MM.1S (cell line): ENCODE measurements around the gene COLQ.

Source experiments
- EZH2 ChIP-seq: fragments of 300-600 bp; sonication (generic); optimal IDR thresholded peaks from 2 replicates; pipeline ENCODE3; 2017; ENCODE audit warnings: low read depth, mild to moderate bottlenecking, antibody characterized with exemption, low read length, mixed read lengths
- EZH2phosphoT487 ChIP-seq: fragments of 300-600 bp; sonication (generic); IDR thresholded peaks from 2 replicates; pipeline ENCODE4 v1.6.1; 2018; ENCODE audit warnings: antibody characterized with exemption, low read length
- TF ChIP-seq, protein P1 (sequence below): fragments of 300-600 bp; sonication (generic); IDR thresholded peaks from 2 replicates; pipeline ENCODE4 v1.5.1; 2016; ENCODE audit warnings: antibody characterized with exemption, low read length, mixed read lengths

DNA sequence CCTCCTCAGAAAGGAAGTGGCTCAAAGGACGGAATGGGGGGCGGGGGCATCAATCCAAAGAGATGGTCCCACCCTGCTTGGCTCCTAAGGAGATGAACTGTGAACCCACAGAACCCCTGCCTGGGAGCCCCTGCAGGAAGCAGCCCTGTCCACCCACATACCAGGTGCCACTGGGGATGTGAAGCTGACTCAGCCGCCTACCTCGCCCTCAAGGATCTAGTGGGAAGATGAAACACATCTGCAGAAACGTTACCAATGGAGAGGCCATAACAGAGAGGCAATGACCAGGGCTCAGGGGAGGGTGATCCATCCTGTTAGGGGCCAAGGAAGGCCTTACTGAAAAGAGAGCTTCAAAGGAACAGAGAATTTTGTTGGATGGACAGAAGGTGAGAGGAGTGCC lies 59.1 kb downstream of the COLQ start:
- TF ChIP-seq, protein P1, sequence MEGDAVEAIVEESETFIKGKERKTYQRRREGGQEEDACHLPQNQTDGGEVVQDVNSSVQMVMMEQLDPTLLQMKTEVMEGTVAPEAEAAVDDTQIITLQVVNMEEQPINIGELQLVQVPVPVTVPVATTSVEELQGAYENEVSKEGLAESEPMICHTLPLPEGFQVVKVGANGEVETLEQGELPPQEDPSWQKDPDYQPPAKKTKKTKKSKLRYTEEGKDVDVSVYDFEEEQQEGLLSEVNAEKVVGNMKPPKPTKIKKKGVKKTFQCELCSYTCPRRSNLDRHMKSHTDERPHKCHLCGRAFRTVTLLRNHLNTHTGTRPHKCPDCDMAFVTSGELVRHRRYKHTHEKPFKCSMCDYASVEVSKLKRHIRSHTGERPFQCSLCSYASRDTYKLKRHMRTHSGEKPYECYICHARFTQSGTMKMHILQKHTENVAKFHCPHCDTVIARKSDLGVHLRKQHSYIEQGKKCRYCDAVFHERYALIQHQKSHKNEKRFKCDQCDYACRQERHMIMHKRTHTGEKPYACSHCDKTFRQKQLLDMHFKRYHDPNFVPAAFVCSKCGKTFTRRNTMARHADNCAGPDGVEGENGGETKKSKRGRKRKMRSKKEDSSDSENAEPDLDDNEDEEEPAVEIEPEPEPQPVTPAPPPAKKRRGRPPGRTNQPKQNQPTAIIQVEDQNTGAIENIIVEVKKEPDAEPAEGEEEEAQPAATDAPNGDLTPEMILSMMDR: no peak
- TF ChIP-seq EZH2phosphoT487 (no peak), EZH2 (no peak)
